BE2C (cell line): Measurements from ENCODE around the gene CAMK1D.

Experiments used
- DNase-seq: peaks from one replicate; pipeline ENCODE4 v3.0.0-alpha.2; 2020
- H3K27me3 ChIP-seq: fragments of 250-450 bp; sonication (Bioruptor Pico); 2 replicates; pipeline ENCODE4 v1.5.1; 2020; ENCODE audit warnings: mild to moderate bottlenecking
- H3K36me3 ChIP-seq: fragments of 250-450 bp; sonication (Bioruptor Pico); 2 replicates; pipeline ENCODE4 v1.5.1; 2020; ENCODE audit warnings: mild to moderate bottlenecking
- H3K4me1 ChIP-seq: fragments of 250-450 bp; sonication (Bioruptor Pico); 2 replicates; pipeline ENCODE4 v1.5.1; 2020
- H3K4me3 ChIP-seq: 2 replicates; pipeline ENCODE4 v1.5.1; 2011; ENCODE audit warnings: low read depth, low read length
- H3K9me3 ChIP-seq: fragments of 250-450 bp; sonication (Bioruptor Pico); 2 replicates; pipeline ENCODE4 v1.5.1; 2020
- TF ChIP-seq, protein P1 (sequence below): IDR thresholded peaks from 2 replicates; pipeline ENCODE4 v1.5.1; 2012; ENCODE audit warnings: mild to moderate bottlenecking, low read depth, low read length

CAMK1D gene

GRCh38 chr10:12349629-12350166 is 351 bp downstream of the CAMK1D start:
- DNase-seq, result peak; percentile 30
- peak overlapping the region; percentile 91 for H3K4me3 ChIP-seq
- no peaks in the 10 kb centered on the region for H3K27me3 ChIP-seq
- no peaks in the 10 kb centered on the region for H3K9me3 ChIP-seq
- TF ChIP-seq, protein P1, sequence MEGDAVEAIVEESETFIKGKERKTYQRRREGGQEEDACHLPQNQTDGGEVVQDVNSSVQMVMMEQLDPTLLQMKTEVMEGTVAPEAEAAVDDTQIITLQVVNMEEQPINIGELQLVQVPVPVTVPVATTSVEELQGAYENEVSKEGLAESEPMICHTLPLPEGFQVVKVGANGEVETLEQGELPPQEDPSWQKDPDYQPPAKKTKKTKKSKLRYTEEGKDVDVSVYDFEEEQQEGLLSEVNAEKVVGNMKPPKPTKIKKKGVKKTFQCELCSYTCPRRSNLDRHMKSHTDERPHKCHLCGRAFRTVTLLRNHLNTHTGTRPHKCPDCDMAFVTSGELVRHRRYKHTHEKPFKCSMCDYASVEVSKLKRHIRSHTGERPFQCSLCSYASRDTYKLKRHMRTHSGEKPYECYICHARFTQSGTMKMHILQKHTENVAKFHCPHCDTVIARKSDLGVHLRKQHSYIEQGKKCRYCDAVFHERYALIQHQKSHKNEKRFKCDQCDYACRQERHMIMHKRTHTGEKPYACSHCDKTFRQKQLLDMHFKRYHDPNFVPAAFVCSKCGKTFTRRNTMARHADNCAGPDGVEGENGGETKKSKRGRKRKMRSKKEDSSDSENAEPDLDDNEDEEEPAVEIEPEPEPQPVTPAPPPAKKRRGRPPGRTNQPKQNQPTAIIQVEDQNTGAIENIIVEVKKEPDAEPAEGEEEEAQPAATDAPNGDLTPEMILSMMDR, result no peak
- no peaks in the 10 kb centered on the region for H3K4me1 ChIP-seq
- no peaks in the 10 kb centered on the region for H3K36me3 ChIP-seq

DNA sequence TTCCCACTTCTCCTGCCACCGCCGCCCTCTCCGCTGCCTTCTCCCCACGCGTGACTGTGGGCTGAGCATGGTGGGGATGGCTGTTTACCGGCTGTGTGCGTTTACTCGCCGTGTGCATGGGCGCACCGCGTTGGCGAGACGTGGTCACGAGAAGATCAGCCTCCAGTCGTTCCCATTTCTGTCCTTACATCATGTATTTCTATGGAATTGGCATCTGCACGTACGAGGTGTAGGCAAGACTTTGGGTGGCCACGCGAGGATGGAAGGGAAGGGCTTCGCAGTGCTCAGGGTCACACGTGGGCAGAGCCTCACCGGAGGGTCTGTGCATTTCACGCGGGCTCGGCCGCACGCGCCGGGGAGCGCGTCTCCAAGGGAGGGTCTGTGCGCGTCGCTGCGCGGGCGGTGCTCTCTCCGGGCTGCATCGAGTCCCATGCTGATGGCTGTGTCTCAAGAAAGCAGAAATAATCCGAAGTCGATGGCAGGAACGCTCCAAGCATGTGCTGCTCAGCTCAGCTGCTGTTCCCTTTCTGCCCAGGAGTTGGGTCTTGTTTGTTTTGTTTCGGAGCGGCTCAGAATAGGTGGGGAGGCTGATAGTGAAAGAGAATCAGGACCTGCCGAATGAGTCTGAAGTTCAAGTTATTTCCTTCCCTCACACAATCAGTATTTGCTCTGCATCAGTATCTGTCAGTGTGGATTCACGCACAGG is 973 bp downstream of the CAMK1D start:
- TF ChIP-seq, protein P1, result no peak
- Histone ChIP-seq H3K4me1 (no peaks in the 10 kb centered on the region), H3K27me3 (no peaks in the 10 kb centered on the region), H3K4me3 (peak overlapping the region; percentile 91), H3K36me3 (no peaks in the 10 kb centered on the region), H3K9me3 (no peaks in the 10 kb centered on the region)
- peak; percentile 36 for DNase-seq

DNA sequence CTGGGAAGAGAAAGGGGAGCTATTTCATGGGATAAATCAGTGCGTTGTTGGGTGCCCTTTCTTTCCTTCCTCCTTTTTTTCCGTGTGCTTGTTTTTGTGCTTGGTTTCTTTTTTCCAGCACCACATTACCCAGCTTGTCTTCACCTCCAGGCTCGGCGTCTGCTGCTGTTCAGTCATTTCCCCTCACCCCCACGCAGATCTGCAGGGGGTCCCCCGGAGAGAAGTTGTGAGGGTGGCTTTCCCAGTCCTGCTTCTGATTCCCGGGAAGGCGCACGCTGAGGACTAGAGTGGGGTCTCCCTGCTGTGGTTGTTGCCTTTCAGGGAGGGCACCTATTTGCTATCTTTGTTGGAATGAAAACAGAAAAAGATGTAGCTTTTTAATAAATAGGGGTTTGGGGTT is 1.6 kb downstream of the CAMK1D start:
- no peak for DNase-seq
- Histone ChIP-seq H3K27me3 (no peaks in the 10 kb centered on the region), H3K4me1 (no peaks in the 10 kb centered on the region), H3K9me3 (no peaks in the 10 kb centered on the region), H3K36me3 (no peaks in the 10 kb centered on the region), H3K4me3 (peak overlapping the region; percentile 91)
- TF ChIP-seq, protein P1, result no peak

DNA sequence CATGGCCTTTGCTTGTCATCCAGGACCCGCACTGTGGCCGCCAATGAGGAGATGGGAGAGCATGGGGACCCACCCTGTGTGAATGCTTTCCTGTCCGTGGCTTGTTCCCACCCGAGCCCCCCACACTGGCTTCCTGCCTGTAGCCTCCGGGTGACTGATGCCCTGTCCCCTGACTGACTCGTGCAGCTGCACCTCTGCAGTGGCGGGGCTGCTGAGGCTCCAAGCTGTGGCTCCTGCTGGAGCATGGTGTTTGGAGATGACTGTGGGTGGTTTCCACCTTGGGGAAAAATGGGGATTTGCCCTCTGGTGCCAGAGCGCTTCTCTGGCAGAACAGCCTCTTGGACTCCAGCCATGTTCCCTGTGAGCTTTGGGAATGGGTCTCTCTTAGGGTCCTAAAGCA is 2.1 kb downstream of the CAMK1D start:
- Histone ChIP-seq H3K27me3 (no peaks in the 10 kb centered on the region), H3K4me3 (peak overlapping the region; percentile 91; the same call in 1 of the 2 replicates), H3K36me3 (no peaks in the 10 kb centered on the region), H3K9me3 (no peaks in the 10 kb centered on the region), H3K4me1 (no peaks in the 10 kb centered on the region)
- TF ChIP-seq, protein P1, result no peak
- DNase-seq, result peak; percentile 26

DNA sequence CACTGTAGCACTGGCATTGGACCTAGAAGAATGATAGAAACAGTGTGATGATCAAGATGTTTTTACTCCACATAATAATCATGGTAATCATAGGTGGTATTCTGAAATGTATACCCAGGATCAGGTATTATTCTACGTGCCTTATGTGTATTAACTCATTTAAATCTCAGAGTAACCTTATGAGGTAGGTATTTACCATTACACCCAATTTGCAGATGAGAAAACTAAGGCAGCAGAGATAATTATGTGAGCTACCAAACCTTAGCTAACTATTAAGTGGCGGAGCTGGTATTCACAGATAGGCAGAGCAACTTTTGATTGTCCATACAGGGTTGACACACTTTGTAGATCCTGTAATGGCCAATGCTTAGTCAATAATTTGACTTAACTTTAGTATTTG is 2.5 kb downstream of the CAMK1D start:
- TF ChIP-seq, protein P1, result no peak
- Histone ChIP-seq H3K27me3 (no peaks in the 10 kb centered on the region), H3K4me3 (no peak overlapping the region), H3K4me1 (no peaks in the 10 kb centered on the region), H3K36me3 (no peaks in the 10 kb centered on the region), H3K9me3 (no peaks in the 10 kb centered on the region)
- DNase-seq, result no peak
